Loucy (cell line): ENCODE data around the gene CPSF2.
"Not testable (repeated sequence)": the region's sequence is repeated elsewhere in the genome, so short reads cannot be mapped to it uniquely, and the experiment has no call there.

Source experiments
- H2AFZ ChIP-seq: fragments of 200-600 bp; sonication (generic); 2 replicates; pipeline ENCODE4 v1.6.0; 2016; ENCODE audit warnings: antibody characterized with exemption, mild to moderate bottlenecking, low read length, moderate library complexity
- H3F3A ChIP-seq: fragments of 200-600 bp; 2 replicates; pipeline ENCODE4 v1.6.0; 2016; ENCODE audit warnings: antibody characterized with exemption, low read depth, mild to moderate bottlenecking
- H3K27me3 ChIP-seq: fragments of 200-600 bp; sonication (generic); 2 replicates; pipeline ENCODE4 v1.6.1; 2014; ENCODE audit warnings: low read length, mild to moderate bottlenecking; ENCODE audit not compliant: insufficient read depth, poor library complexity, severe bottlenecking
- H3K36me3 ChIP-seq: fragments of 200-600 bp; sonication (generic); 2 replicates; pipeline ENCODE4 v1.6.1; 2016; ENCODE audit warnings: low read length; ENCODE audit not compliant: insufficient read depth
- H3K4me1 ChIP-seq: fragments of 200-600 bp; sonication (generic); 2 replicates; pipeline ENCODE4 v1.5.1; 2014; ENCODE audit warnings: low read length, mild to moderate bottlenecking; ENCODE audit not compliant: insufficient read depth, poor library complexity, severe bottlenecking
- H3K4me2 ChIP-seq: fragments of 200-600 bp; sonication (generic); 2 replicates; pipeline ENCODE4 v1.6.0; 2014; ENCODE audit warnings: antibody characterized with exemption, low read length, low read depth, mild to moderate bottlenecking; ENCODE audit not compliant: poor library complexity, severe bottlenecking
- H3K4me3 ChIP-seq: fragments of 200-600 bp; sonication (generic); 2 replicates; pipeline ENCODE4 v1.5.1; 2014; ENCODE audit warnings: low read length, mild to moderate bottlenecking, mixed read lengths; ENCODE audit not compliant: poor library complexity, severe bottlenecking
- H3K79me2 ChIP-seq: fragments of 200-600 bp; sonication (generic); 2 replicates; pipeline ENCODE4 v1.6.1; 2014; ENCODE audit warnings: low read length; ENCODE audit not compliant: insufficient read depth
- H3K9ac ChIP-seq: fragments of 200-600 bp; sonication (generic); 2 replicates; pipeline ENCODE4 v1.6.0; 2014; ENCODE audit warnings: mild to moderate bottlenecking, low read depth, low read length, moderate library complexity; ENCODE audit not compliant: poor library complexity, severe bottlenecking
- H3K9me2 ChIP-seq: fragments of 200-600 bp; sonication (generic); replicated peaks from 2 replicates; pipeline ENCODE4 v1.6.1; 2016; ENCODE audit warnings: low read depth, low read length, mixed read lengths
- H3K9me3 ChIP-seq: fragments of 200-600 bp; sonication (generic); 2 replicates; pipeline ENCODE4 v1.6.1; 2014; ENCODE audit warnings: mild to moderate bottlenecking, antibody characterized with exemption, low read length, low read depth; ENCODE audit not compliant: insufficient read depth
- H4K20me1 ChIP-seq: fragments of 200-600 bp; sonication (generic); 2 replicates; pipeline ENCODE4 v1.6.0; 2014; ENCODE audit warnings: antibody characterized with exemption, low read length, mild to moderate bottlenecking; ENCODE audit not compliant: insufficient read depth, poor library complexity, severe bottlenecking
- CTCF ChIP-seq: fragments of 200-600 bp; sonication (generic); conservative IDR thresholded peaks from 2 replicates; pipeline ENCODE4 v1.5.1; 2014; ENCODE audit warnings: mild to moderate bottlenecking, antibody characterized with exemption, low read length
- EZH2phosphoT487 ChIP-seq: fragments of 200-600 bp; IDR thresholded peaks from 2 replicates; pipeline ENCODE4 v1.6.1; 2018; ENCODE audit warnings: antibody characterized with exemption, mild to moderate bottlenecking, moderate library complexity, borderline replicate concordance

Gene CPSF2

GRCh38 chr14:92175811-92176210 lies 54.0 kb downstream of the CPSF2 start:
- H2AFZ ChIP-seq: no peak overlapping the region

DNA sequence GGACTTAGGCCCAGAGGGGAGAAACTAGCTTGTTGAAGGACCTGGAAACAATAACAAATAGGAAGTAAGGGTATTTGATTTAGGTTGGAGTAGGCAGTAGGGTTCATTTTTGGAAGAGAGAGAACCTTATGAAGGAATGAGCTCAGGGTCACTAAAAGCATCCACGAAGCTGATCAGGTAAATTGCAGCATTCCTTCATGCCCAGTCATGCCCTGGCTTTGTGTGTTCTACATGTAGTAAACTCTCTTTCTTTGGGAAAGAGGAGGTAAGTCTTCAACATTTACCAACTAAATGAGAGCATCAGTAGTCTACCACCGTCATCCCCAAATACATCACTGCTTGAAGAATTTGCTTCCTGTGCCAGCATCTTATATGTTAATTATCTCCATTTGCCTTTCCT lies 54.7 kb downstream of the CPSF2 start:
- no peak for TF ChIP-seq CTCF
- TF ChIP-seq EZH2phosphoT487: no peak
- peaks cover 5% of the 10 kb centered on the region; the same call in 1 of the 2 replicates for H3K9me3 ChIP-seq
- H3K9me2 ChIP-seq: no peaks in the 10 kb centered on the region
- no peaks in the 10 kb centered on the region for H4K20me1 ChIP-seq
- H3K9ac ChIP-seq: no peak overlapping the region
- no peaks in the 10 kb centered on the region for H3K79me2 ChIP-seq
- H2AFZ ChIP-seq: no peak overlapping the region
- no peaks in the 10 kb centered on the region for H3F3A ChIP-seq
- no peaks in the 10 kb centered on the region for H3K36me3 ChIP-seq
- H3K4me3 ChIP-seq: no peak overlapping the region
- H3K27me3 ChIP-seq: no peaks in the 10 kb centered on the region
- no peak overlapping the region for H3K4me2 ChIP-seq
- no peaks in the 10 kb centered on the region for H3K4me1 ChIP-seq

More at GRCh38 chr14:92175811-92176210, 54.0 kb downstream of the CPSF2 start:
- Histone ChIP-seq H3K4me3 (no peak overlapping the region), H3K4me1 (no peaks in the 10 kb centered on the region), H3K36me3 (no peaks in the 10 kb centered on the region), H3K9ac (no peak overlapping the region), H3K9me3 (peaks cover 5% of the 10 kb centered on the region; the same call in 1 of the 2 replicates), H3F3A (no peaks in the 10 kb centered on the region), H3K79me2 (no peaks in the 10 kb centered on the region), H3K4me2 (no peak overlapping the region), H4K20me1 (no peaks in the 10 kb centered on the region), H3K27me3 (no peaks in the 10 kb centered on the region), H3K9me2 (no peaks in the 10 kb centered on the region)
- no peak for TF ChIP-seq EZH2phosphoT487
- TF ChIP-seq CTCF: no peak

DNA sequence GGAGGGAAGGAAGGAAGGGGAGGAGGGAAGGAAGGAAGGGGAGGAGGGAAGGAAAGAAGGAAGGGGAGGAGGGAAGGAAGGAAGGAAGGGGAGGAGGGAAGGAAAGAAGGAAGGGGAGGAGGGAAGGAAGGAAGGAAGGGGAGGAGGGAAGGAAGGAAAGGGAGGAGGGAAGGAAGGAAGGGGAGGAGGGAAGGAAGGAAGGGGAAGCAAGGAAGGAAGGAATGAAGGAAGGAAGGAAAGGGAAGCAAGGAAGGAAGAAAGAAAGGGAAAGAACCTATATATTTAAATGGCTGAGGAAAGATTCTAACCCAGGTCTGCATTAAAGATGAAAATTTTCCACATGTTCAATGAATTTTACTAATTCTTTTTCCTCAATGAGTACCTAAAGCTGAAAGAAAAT lies 57.4 kb downstream of the CPSF2 start:
- not testable (repeated sequence) for H3K4me2 ChIP-seq, H4K20me1 ChIP-seq, H2AFZ ChIP-seq, H3K9me2 ChIP-seq, H3K79me2 ChIP-seq, H3K9me3 ChIP-seq, H3K4me3 ChIP-seq, H3K4me1 ChIP-seq, H3K36me3 ChIP-seq, H3K9ac ChIP-seq, H3F3A ChIP-seq, H3K27me3 ChIP-seq

DNA sequence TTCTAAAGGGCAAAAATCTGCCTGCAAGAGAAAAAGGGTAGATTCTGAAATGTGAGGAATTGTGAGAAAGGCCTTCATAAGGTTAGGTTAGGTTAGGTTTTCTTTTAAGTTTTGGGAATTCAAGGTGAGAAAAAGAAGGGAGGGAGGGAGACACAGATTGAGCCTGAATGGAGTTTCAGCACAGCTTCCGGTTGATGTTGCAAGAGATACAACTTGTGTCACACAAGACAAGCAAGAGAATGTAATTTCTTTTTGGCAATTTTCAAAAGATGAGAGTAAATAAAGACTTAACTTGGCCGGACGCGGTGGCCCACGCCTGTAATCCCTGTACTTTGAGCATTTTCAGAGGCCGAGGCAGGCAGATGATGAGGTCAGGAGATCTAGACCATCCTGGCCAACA lies 63.8 kb downstream of the CPSF2 start:
- H4K20me1 ChIP-seq: no peaks in the 10 kb centered on the region
- no peaks in the 10 kb centered on the region for H3K4me1 ChIP-seq
- no peak for TF ChIP-seq EZH2phosphoT487
- no peak for TF ChIP-seq CTCF
- H3K9me3 ChIP-seq: no peaks in the 10 kb centered on the region
- no peaks in the 10 kb centered on the region for H3K9me2 ChIP-seq
- H3K79me2 ChIP-seq: no peaks in the 10 kb centered on the region
- H3F3A ChIP-seq: no peaks in the 10 kb centered on the region
- H3K4me3 ChIP-seq: no peak overlapping the region
- no peaks in the 10 kb centered on the region for H3K27me3 ChIP-seq
- no peak overlapping the region for H3K9ac ChIP-seq
- no peaks in the 10 kb centered on the region for H3K36me3 ChIP-seq
- H2AFZ ChIP-seq: no peak overlapping the region
- H3K4me2 ChIP-seq: no peak overlapping the region

DNA sequence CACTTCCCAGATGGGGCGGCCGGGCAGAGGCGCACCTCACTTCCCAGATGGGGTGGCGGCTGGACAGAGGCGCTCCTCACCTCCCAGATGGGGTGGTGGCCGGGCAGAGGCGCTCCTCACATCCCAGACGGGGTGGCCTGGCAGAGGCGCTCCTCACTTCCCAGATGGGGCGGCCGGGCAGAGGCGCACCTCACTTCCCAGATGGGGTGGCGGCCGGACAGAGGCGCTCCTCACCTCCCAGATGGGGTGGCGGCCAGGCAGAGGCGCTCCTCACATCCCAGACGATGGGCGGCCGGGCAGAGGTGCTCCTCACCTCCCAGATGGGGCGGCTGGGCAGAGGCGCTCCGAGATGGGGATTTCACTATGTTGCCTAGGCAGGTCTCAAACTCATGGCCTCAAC lies 65.8 kb downstream of the CPSF2 start:
- H3K36me3 ChIP-seq, H3K4me1 ChIP-seq, H3K27me3 ChIP-seq, H3K4me3 ChIP-seq, H3K79me2 ChIP-seq, H3K9me3 ChIP-seq, H2AFZ ChIP-seq, H3F3A ChIP-seq, H3K9me2 ChIP-seq, H3K4me2 ChIP-seq, H4K20me1 ChIP-seq, H3K9ac ChIP-seq: not testable (repeated sequence)
